HEK293T (cell line): Measurements from ENCODE around the gene ATG13.
A peak's percentile ranks its signal among the peaks of the same experiment; 100 is the strongest.
"Not testable (repeated sequence)": the region's sequence is repeated elsewhere in the genome, so short reads cannot be mapped to it uniquely, and the experiment has no call there.

Source experiments
- CTCF ChIA-PET: fragments of 350-600 bp; formaldehyde crosslinking; extraction: SDS; loops from one replicate; lab custom pipeline; 2021; ENCODE audit warnings: antibody characterized with exemption, inconsistent platforms; lab: Yijun Ruan, JAX
- POLR2A ChIA-PET: fragments of 350-600 bp; formaldehyde crosslinking; extraction: SDS; loops from one replicate; lab custom pipeline; 2020; ENCODE audit warnings: antibody characterized with exemption, inconsistent platforms; lab: Yijun Ruan, JAX
- DNase-seq: peaks from one replicate; pipeline ENCODE4 v3.0.0; 2012; ENCODE audit warnings: mixed read lengths; ENCODE audit errors: extremely low spot score
- ARNT ChIP-seq: fragments of 450-650 bp; IDR thresholded peaks from 2 replicates; pipeline ENCODE4 v1.6.1; 2017; ENCODE audit warnings: mild to moderate bottlenecking
- BHLHE40 ChIP-seq: fragments of 450-650 bp; IDR thresholded peaks from 2 replicates; pipeline ENCODE4 v1.6.1; 2016; ENCODE audit warnings: mild to moderate bottlenecking, moderate library complexity, borderline replicate concordance
- CTBP1 ChIP-seq: fragments of 450-650 bp; IDR thresholded peaks from 2 replicates; pipeline ENCODE4 v1.6.1; 2016; ENCODE audit warnings: borderline replicate concordance
- ELF4 ChIP-seq: fragments of 450-650 bp; IDR thresholded peaks from 2 replicates; pipeline ENCODE4 v1.6.1; 2017; ENCODE audit warnings: antibody characterized with exemption
- FOXA1 ChIP-seq: fragments of 450-650 bp; IDR thresholded peaks from 2 replicates; pipeline ENCODE4 v1.6.1; 2016; ENCODE audit warnings: mild to moderate bottlenecking
- FOXK2 ChIP-seq: fragments of 450-650 bp; IDR thresholded peaks from 2 replicates; pipeline ENCODE4 v1.6.1; 2016; ENCODE audit warnings: mild to moderate bottlenecking
- FOXM1 ChIP-seq: fragments of 450-650 bp; IDR thresholded peaks from 2 replicates; pipeline ENCODE4 v1.6.1; 2017; ENCODE audit warnings: mild to moderate bottlenecking, borderline replicate concordance
- HDGF ChIP-seq: fragments of 450-650 bp; IDR thresholded peaks from 2 replicates; pipeline ENCODE4 v1.6.1; 2017; ENCODE audit warnings: antibody characterized with exemption, borderline replicate concordance
- L3MBTL2 ChIP-seq: fragments of 450-650 bp; conservative IDR thresholded peaks from 2 replicates; pipeline ENCODE4 v1.6.1; 2016; ENCODE audit warnings: mild to moderate bottlenecking
- LEF1 ChIP-seq: fragments of 450-650 bp; IDR thresholded peaks from 2 replicates; pipeline ENCODE4 v1.6.1; 2017; ENCODE audit warnings: mild to moderate bottlenecking, borderline replicate concordance
- NFRKB ChIP-seq: fragments of 450-650 bp; IDR thresholded peaks from 2 replicates; pipeline ENCODE4 v1.6.1; 2016; ENCODE audit warnings: mild to moderate bottlenecking, moderate library complexity
- PKNOX1 ChIP-seq: fragments of 450-650 bp; IDR thresholded peaks from 2 replicates; pipeline ENCODE4 v1.6.1; 2016
- SP1 ChIP-seq: fragments of 450-650 bp; IDR thresholded peaks from 2 replicates; pipeline ENCODE4 v1.6.1; 2017
- SUZ12 ChIP-seq: fragments of 450-650 bp; IDR thresholded peaks from 2 replicates; pipeline ENCODE4 v1.6.1; 2016; ENCODE audit warnings: mild to moderate bottlenecking
- TARDBP ChIP-seq: fragments of 450-650 bp; IDR thresholded peaks from 2 replicates; pipeline ENCODE4 v1.6.1; 2016
- ZNF384 ChIP-seq: fragments of 450-650 bp; IDR thresholded peaks from 2 replicates; pipeline ENCODE4 v1.6.1; 2016

ATG13 gene

GRCh38 chr11:46617134-46617971 is at the start of gene ATG13, which contains the start of gene HARBI1:
Gene ATG13, plus strand, starts transcription at chr11:46617553. Its CDS starts 26,739 bp downstream, at chr11:46644292.
Gene HARBI1, minus strand, starts transcription at chr11:46617227. Its CDS starts 990 bp downstream, at chr11:46616237.
- ChIA-PET POLR2A (interaction anchor here (0.7 to 2.2 kb wide), 2 partner anchors 23 to 508 kb away, joined by 3 to 10 read pairs; partner anchors contain the start of gene AMBRA1), CTCF (interaction anchor here (0.7 to 1.6 kb wide), 4 partner anchors 32 to 265 kb away, joined by 3 to 5 read pairs (median 4); partner anchors contain the start of gene CHRM4)
- DNase-seq, result peak; percentile 85

GRCh38 chr11:46570790-46571398 is 46.5 kb upstream of the ATG13 start:
- ChIA-PET POLR2A (no interaction called here), CTCF (interaction anchor here (0.9 to 1.3 kb wide), 2 partner anchors 9 to 10 kb away, joined by 5 read pairs; no protein-coding TSS in a partner anchor)
- DNase-seq, result no peak
- no peak for TF ChIP-seq PKNOX1
- TF ChIP-seq ZNF384, result no peak
- no peak for TF ChIP-seq SUZ12
- TF ChIP-seq HDGF, result no peak
- no peak for TF ChIP-seq LEF1
- TF ChIP-seq CTBP1, result no peak
- no peak for TF ChIP-seq TARDBP
- no peak for TF ChIP-seq NFRKB
- no peak for TF ChIP-seq FOXK2

More at GRCh38 chr11:46617134-46617971, at the start of gene ATG13, which contains the start of gene HARBI1:
- TF ChIP-seq FOXM1, result peak; percentile 52; the same call in 1 of the 2 replicates
- no peak for TF ChIP-seq ELF4
- peak; percentile 86 for TF ChIP-seq CTBP1
- TF ChIP-seq NFRKB, result peak; percentile 91
- TF ChIP-seq L3MBTL2, result peak; percentile 47; the same call in 1 of the 2 replicates

- ChIA-PET POLR2A (no interaction called here), CTCF (no interaction called here)
- no peak for TF ChIP-seq CTBP1
- no peak for TF ChIP-seq L3MBTL2
- TF ChIP-seq PKNOX1, result no peak
- TF ChIP-seq ELF4, result no peak
- no peak for TF ChIP-seq NFRKB
- no peak for TF ChIP-seq ZNF384
- no peak for TF ChIP-seq FOXA1
- DNase-seq, result no peak
Observed at GRCh38 chr11:46574656-46575055, 42.7 kb upstream of the ATG13 start.

- CTCF ChIA-PET, result no interaction called here
- DNase-seq, result no peak
- POLR2A ChIA-PET, result no interaction called here
- TF ChIP-seq LEF1, result no peak
- TF ChIP-seq SUZ12, result no peak
- TF ChIP-seq L3MBTL2, result no peak
- no peak for TF ChIP-seq FOXK2
- TF ChIP-seq NFRKB, result no peak
- TF ChIP-seq FOXM1, result no peak
- no peak for TF ChIP-seq HDGF
- no peak for TF ChIP-seq SP1
Observed at GRCh38 chr11:46577058-46577457, 40.3 kb upstream of the ATG13 start.

GRCh38 chr11:46582588-46582987 is 34.8 kb upstream of the ATG13 start:
- ChIA-PET POLR2A (no interaction called here), CTCF (no interaction called here)
- no peak for TF ChIP-seq FOXM1
- no peak for TF ChIP-seq SUZ12
- no peak for TF ChIP-seq LEF1
- no peak for TF ChIP-seq ARNT
- TF ChIP-seq ELF4, result no peak
- TF ChIP-seq FOXA1, result no peak
- TF ChIP-seq SP1, result no peak
- TF ChIP-seq TARDBP, result no peak
- TF ChIP-seq NFRKB, result no peak
- no peak for TF ChIP-seq FOXK2
- TF ChIP-seq CTBP1, result no peak
- DNase-seq, result no peak

- POLR2A ChIA-PET, DNase-seq, CTCF ChIA-PET: not testable (repeated sequence)
Observed at GRCh38 chr11:46583513-46583912, 33.8 kb upstream of the ATG13 start.

- ChIA-PET CTCF (no interaction called here), POLR2A (no interaction called here)
- TF ChIP-seq SUZ12, result no peak
- no peak for TF ChIP-seq HDGF
- TF ChIP-seq LEF1, result no peak
- TF ChIP-seq BHLHE40, result no peak
- no peak for TF ChIP-seq ELF4
- no peak for TF ChIP-seq L3MBTL2
- TF ChIP-seq NFRKB, result no peak
- no peak for TF ChIP-seq PKNOX1
- no peak for DNase-seq
Observed at GRCh38 chr11:46588131-46588530, 29.2 kb upstream of the ATG13 start.
